ENCODE measurements around the gene ANKS3. TPM values are rescaled to one million over a fixed set of nuclear protein-coding genes. Genes with fewer than 3 reads are reported as not detected.

Gene ANKS3
- total RNA-seq, 4 donors from 2014 or later = 22.9 to 35.3 (median 25.1) TPM

DNA sequence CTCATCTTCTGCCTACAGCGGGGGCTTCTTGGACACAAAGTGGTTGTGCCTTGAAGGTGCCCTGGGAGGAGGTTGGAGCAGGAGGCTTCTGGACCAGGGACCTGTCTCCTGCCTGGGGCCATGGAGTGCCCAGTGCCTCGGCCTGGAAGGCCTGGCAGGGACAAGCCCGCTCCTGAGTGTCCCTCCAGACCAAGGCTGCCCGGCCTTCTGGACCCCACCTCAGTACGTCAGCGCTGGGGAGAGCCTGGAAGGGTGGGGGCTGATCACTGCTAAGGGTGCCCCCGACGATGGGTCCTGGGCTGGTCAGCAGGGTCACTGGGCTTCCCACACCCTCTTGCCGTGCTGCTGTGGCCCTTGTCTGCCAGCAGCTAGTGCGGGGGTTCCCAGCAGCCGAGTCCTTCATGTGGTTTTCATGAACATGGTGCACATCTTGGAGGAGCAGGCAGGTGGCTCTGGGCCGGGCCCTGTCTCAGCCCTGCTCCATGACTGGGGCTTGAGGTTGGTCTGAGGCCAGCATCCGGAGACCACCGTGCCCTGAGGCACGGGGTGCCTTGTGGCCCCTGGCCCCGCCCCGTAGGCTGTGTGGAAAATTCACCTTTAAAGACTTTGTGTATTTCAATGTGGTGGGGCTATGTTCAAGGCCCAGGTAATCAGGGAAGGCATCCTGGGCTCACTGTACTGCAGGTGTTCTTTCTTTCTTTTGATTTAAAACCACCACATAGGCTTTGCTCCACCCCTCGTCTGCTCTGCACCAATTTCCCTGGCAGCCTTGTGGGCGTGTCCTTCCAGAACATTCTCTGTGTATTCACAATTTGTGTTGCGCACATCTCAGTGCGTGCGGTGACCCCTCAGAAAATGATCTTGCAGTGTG lies 87.1 kb downstream of the ANKS3 start:
- no peak for TF ChIP-seq POLR2A (IDR thresholded peaks at IDR 0.05)
- no peak for TF ChIP-seq CTCF (IDR thresholded peaks at IDR 0.05)
- Histone ChIP-seq H3K9me3 (no peaks in the 10 kb centered on the region), H3K27ac (no peak overlapping the region), H3K4me1 (peaks cover 3 to 6% of the 10 kb centered on the region in 2 donors), H3K27me3 (no peaks in the 10 kb centered on the region), H3K4me3 (replicated peaks in 1 of 3) (no peak overlapping the region), H3K36me3 (peaks cover 0 to 6% of the 10 kb centered on the region in 2 donors)
- intact Hi-C loops (cut with DNase I) = no loop called here
- WGBS, 2 donors = 93 to 97% methylated on average over 17 to 20 of the region's 22 CpGs
- DNase-seq = no peak

Small RNA genes within 50 kb of the gene (microRNA-seq; reads per million reads assigned to microRNA genes)
- gene MIR6769A = not detected

Small RNA genes within 50 kb of the gene (small RNA-seq; reads per million reads assigned to genes)
- gene MIR6769A (not detected), gene RF00017 (not detected)

Other genes starting within 250 kb of the ANKS3 start
- gene CDIP1, start 195.5 kb downstream of the ANKS3 start, total RNA-seq = 10 to 100 TPM; 15.5 to 25.4 (median 25.2) TPM
- under 1 TPM; 0.11 to 0.88 (median 0.62) TPM for gene C16orf96, start 177.9 kb downstream of the ANKS3 start, total RNA-seq
- 10 to 100 TPM in 3 of 4 donors, 1 to 10 TPM in 1; 9.3 to 21.4 (median 10.9) TPM for gene UBALD1, start 119.4 kb downstream of the ANKS3 start, total RNA-seq
- gene MGRN1, start 109.4 kb downstream of the ANKS3 start, total RNA-seq = 10 to 100 TPM; 32.5 to 86.4 (median 57.6) TPM
- gene NUDT16L1, start 40.7 kb downstream of the ANKS3 start, total RNA-seq = 10 to 100 TPM; 27.0 to 61.1 (median 38.9) TPM
- gene DNAAF8, start 266 bp upstream of the ANKS3 start, total RNA-seq = 1 to 10 TPM in 3 of 4 donors, under 1 TPM in 1; 0.25 to 4.1 (median 2.8) TPM
- gene ZNF500, start 32.9 kb upstream of the ANKS3 start, total RNA-seq = 10 to 100 TPM; 11.8 to 20.6 (median 17.6) TPM
- gene SEPTIN12, start 54.1 kb upstream of the ANKS3 start, total RNA-seq = under 1 TPM in 1 of 4 donors, not detected in 3; 0.54 TPM
- gene SMIM22, start 61.1 kb upstream of the ANKS3 start, total RNA-seq = not detected
- 10 to 100 TPM in 2 of 4 donors, 1 to 10 TPM in 2; 5.9 to 12.1 (median 8.4) TPM for gene ROGDI, start 68.4 kb upstream of the ANKS3 start, total RNA-seq
- gene GLYR1, start 113.0 kb upstream of the ANKS3 start, total RNA-seq = 10 to 100 TPM; 43.1 to 89.2 (median 75.5) TPM
- 10 to 100 TPM; 27.9 to 40.7 (median 30.5) TPM for gene UBN1, start 113.2 kb upstream of the ANKS3 start, total RNA-seq
- 10 to 100 TPM; 55.5 to 84.9 (median 72.0) TPM for gene PPL, start 202.9 kb upstream of the ANKS3 start, total RNA-seq
- under 1 TPM; 0.11 to 0.33 (median 0.21) TPM for gene SEC14L5, start 224.1 kb upstream of the ANKS3 start, total RNA-seq

All from thyroid gland (tissue), 4 donors.